Measurements from ENCODE around the gene CDC45. TPM values are rescaled to one million over a fixed set of nuclear protein-coding genes. Genes with fewer than 3 reads are reported as not detected.
A peak's percentile ranks its signal among the peaks of the same experiment; 100 is the strongest.

CDC45 gene
- polyA plus RNA-seq, 3 donors: 17.9 to 25.3 (median 21.0) TPM

GRCh38 chr22:19482297-19482696, 2.6 kb downstream of the CDC45 start:
- no peak for DNase-seq (ENCODE audit: extremely low read depth in 1 of 11, low read depth in 9 of 11, low spot score in 4 of 11)

GRCh38 chr22:19483481-19484244, 3.9 kb downstream of the CDC45 start:
- no peak for DNase-seq (ENCODE audit: extremely low read depth in 1 of 11, low read depth in 9 of 11, low spot score in 4 of 11)

- no peak for DNase-seq (ENCODE audit: extremely low read depth in 1 of 11, low read depth in 9 of 11, low spot score in 4 of 11)
Observed at GRCh38 chr22:19488285-19488684, 8.6 kb downstream of the CDC45 start.

GRCh38 chr22:19488884-19489843, 9.4 kb downstream of the CDC45 start:
- DNase-seq (ENCODE audit: extremely low read depth in 1 of 11, low read depth in 9 of 11, low spot score in 4 of 11): no peak

GRCh38 chr22:19490628-19491230, 11.0 kb downstream of the CDC45 start:
- no peak for DNase-seq (ENCODE audit: extremely low read depth in 1 of 11, low read depth in 9 of 11, low spot score in 4 of 11)

GRCh38 chr22:19492504-19493174, 12.9 kb downstream of the CDC45 start:
- no peak for DNase-seq (ENCODE audit: extremely low read depth in 1 of 11, low read depth in 9 of 11, low spot score in 4 of 11)

GRCh38 chr22:19494001-19494560, 14.4 kb downstream of the CDC45 start:
- DNase-seq (ENCODE audit: extremely low read depth in 1 of 11, low read depth in 9 of 11, low spot score in 4 of 11): no peak

GRCh38 chr22:19494676-19495173, 15.0 kb downstream of the CDC45 start:
- DNase-seq (ENCODE audit: extremely low read depth in 1 of 11, low read depth in 9 of 11, low spot score in 4 of 11): no peak

- no peak for DNase-seq (ENCODE audit: extremely low read depth in 1 of 11, low read depth in 9 of 11, low spot score in 4 of 11)
Observed at GRCh38 chr22:19495562-19496323, 16.0 kb downstream of the CDC45 start.

GRCh38 chr22:19496324-19496630, 16.6 kb downstream of the CDC45 start:
- no peak for DNase-seq (ENCODE audit: extremely low read depth in 1 of 11, low read depth in 9 of 11, low spot score in 4 of 11)

GRCh38 chr22:19497245-19497644, 17.5 kb downstream of the CDC45 start:
- DNase-seq (ENCODE audit: extremely low read depth in 1 of 11, low read depth in 9 of 11, low spot score in 4 of 11): peak in 2 of 11 donors; percentile 53 to 57

GRCh38 chr22:19498154-19498865, 18.6 kb downstream of the CDC45 start:
- no peak for DNase-seq (ENCODE audit: extremely low read depth in 1 of 11, low read depth in 9 of 11, low spot score in 4 of 11)

GRCh38 chr22:19498866-19499190, 19.1 kb downstream of the CDC45 start:
- no peak for DNase-seq (ENCODE audit: extremely low read depth in 1 of 11, low read depth in 9 of 11, low spot score in 4 of 11)

- DNase-seq (ENCODE audit: extremely low read depth in 1 of 11, low read depth in 9 of 11, low spot score in 4 of 11): no peak
Observed at GRCh38 chr22:19499236-19499879, 19.6 kb downstream of the CDC45 start.

GRCh38 chr22:19499880-19500242, 20.1 kb downstream of the CDC45 start:
- no peak for DNase-seq (ENCODE audit: extremely low read depth in 1 of 11, low read depth in 9 of 11, low spot score in 4 of 11)

- no peak for DNase-seq (ENCODE audit: extremely low read depth in 1 of 11, low read depth in 9 of 11, low spot score in 4 of 11)
Observed at GRCh38 chr22:19501897-19502447, 22.3 kb downstream of the CDC45 start.

- DNase-seq (ENCODE audit: extremely low read depth in 1 of 11, low read depth in 9 of 11, low spot score in 4 of 11): no peak
Observed at GRCh38 chr22:19503367-19503766, 23.6 kb downstream of the CDC45 start.

Data from renal cortex interstitium (tissue), 11 donors.